ENCODE data around the gene CHI3L1.

DNA sequence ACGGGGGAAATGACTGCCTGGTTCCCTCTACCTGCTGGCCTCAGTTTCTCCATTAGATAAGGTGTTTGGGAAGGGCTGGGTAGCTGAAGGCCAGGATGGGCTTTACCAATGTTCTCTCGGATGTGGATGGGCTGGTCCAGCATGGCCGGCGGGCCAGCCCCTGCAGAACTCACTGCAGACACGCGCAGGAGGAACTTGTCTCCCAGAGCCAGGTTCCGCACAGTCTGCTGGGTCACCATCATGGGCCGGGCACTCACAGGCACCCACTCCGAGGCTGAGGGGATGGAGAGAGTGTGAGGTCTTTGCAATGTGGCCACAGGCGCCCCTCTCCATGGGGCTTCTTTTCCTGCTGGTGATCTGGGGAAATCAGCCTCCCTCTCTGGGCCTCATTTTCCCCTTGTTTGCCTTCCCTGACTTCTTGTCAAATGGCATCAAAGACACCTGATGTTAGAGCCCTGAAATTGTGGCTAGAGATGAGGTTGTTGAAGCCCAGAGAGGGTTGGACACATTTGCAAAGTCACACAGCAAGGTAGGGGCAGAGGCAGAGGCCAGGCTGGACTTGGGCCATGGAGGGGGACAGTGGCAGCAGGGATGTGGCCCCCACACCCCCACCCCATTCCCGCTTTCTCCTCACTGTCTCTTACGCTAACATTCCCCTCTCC is 12.0 kb downstream of the CHI3L1 start:
- no peak for TF ChIP-seq CTCF (IDR thresholded peaks at IDR 0.05)
- TF ChIP-seq POLR2A (IDR thresholded peaks at IDR 0.05) = no peak
- no peak for TF ChIP-seq POLR2AphosphoS5 (IDR thresholded peaks at IDR 0.05)
